Measurements from ENCODE around the gene ARL5A.

The ARL5A gene

GRCh38 chr2:151840216-151841046 lies 12.2 kb upstream of the ARL5A start:
- ATAC-seq, result peak; percentile 65 to 72

GRCh38 chr2:151837926-151838325 lies 9.7 kb upstream of the ARL5A start:
- no peak for ATAC-seq

GRCh38 chr2:151833984-151834383 lies 5.8 kb upstream of the ARL5A start:
- no peak for ATAC-seq

GRCh38 chr2:151830961-151831360 lies 2.7 kb upstream of the ARL5A start:
- ATAC-seq, result no peak

- no peak for ATAC-seq
Measured at GRCh38 chr2:151828890-151829324, 686 bp upstream of the ARL5A start.

DNA sequence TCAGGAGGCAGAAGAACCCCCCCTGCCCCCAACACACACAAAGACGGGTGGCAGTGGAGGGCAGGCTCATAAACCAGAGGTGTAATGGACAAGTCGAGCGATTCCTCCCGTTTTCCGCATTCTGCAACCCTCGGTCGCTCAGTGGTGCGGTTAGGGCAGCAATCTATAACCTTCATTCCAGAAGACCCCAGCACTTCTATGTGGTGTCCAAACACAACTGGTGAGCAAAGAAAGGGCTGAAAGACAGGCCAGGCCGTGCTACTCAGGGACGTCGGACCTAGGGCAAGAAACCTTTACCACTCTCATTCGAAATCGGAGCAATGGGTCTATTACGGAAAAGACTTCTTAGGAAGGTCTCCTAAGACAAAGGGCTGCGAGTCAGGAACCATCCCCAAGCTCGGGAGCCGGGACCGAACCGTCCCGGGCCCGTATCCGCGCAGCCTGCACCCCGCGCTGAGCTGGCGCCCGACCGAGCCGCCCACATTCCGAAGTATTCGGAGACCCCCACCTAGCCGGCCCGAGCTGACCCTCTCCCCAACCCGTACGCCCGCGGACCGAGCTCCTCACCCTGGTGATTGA lies 568 bp downstream of the ARL5A start:
- ATAC-seq, result peak; percentile 21 to 33

- ATAC-seq, result no peak
Measured at GRCh38 chr2:151826737-151827157, 1.5 kb downstream of the ARL5A start.

DNA sequence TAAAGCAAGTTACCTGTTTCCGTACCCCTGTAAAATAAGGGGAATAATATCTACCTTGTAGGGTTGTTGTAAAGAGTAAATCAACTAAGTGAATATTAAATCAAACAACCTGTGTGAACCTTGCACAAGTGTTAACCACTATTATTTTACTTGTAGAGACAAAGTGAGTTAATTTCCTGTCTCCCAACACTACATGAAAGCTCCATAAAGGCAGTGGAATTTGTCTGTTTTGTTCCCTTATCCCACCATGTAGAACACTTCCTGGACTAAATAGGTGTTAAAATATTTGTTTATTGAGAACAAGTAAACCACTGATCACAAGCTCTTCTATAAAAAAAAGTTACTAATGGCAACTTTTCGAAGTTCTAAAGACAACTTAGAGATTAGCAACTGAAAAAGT lies 3.3 kb downstream of the ARL5A start:
- no peak for ATAC-seq

- no peak for ATAC-seq
Measured at GRCh38 chr2:151823651-151824050, 4.6 kb downstream of the ARL5A start.

GRCh38 chr2:151819920-151820319 lies 8.3 kb downstream of the ARL5A start:
- ATAC-seq, result peak; percentile 90 to 93

GRCh38 chr2:151817929-151818328 lies 10.3 kb downstream of the ARL5A start:
- no peak for ATAC-seq

DNA sequence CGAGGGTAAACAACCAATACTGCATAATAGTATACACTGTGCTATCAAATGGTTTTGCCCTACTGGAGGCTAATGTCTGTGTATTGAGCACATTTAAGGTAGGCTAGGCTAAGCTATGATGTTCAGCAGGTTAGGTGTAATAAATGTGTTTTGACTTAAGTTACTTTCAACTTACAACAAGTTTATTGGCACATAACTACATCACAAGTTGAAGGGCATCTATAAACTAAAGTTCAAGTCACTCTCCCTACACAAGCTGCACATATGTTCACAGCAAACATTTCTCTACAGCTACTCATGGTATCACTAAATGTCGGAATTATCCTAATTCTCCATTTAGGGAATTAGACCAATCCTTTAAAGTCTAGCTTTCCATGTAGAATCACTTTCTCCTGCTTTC lies 11.4 kb downstream of the ARL5A start:
- no peak for ATAC-seq

- no peak for ATAC-seq
Measured at GRCh38 chr2:151815821-151816489, 12.3 kb downstream of the ARL5A start.

- ATAC-seq, result no peak
Measured at GRCh38 chr2:151810489-151810888, 17.7 kb downstream of the ARL5A start.

DNA sequence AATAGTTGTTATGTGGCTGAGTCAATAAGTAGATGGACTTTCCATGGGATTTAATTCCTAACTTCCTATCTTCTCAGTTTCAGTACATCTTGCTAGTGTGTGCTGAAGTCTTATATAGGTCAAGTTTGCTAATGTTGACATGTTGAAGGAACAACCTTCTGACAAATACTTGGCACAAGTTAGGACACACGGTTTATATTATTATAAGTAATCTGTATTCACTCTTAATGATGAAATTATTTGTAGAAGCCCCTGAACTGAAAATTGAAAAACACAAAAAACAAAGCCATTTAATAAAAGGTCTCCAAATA lies 19.2 kb downstream of the ARL5A start:
- no peak for ATAC-seq

- ATAC-seq, result peak in 1 of 2 donors; percentile 38
Measured at GRCh38 chr2:151808258-151809072, 19.8 kb downstream of the ARL5A start.

DNA sequence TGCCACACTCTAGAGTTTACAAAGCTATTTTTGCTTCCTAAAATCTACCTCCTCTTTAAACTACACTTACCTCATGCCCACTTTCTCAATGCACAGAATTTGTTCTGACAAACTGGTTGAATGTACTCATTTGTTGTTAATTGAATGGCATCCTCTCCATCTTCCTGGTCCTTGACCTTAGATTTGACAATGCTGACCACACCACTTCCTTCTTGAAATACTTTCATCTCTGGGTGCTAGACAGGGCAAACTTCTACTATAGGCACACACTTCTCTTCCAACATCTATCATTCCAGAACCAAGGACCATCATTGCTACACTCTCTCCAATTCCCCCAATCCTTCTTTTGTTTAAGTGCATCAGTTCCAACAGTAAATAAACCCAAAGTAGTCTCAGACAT lies 22.3 kb downstream of the ARL5A start:
- no peak for ATAC-seq

DNA sequence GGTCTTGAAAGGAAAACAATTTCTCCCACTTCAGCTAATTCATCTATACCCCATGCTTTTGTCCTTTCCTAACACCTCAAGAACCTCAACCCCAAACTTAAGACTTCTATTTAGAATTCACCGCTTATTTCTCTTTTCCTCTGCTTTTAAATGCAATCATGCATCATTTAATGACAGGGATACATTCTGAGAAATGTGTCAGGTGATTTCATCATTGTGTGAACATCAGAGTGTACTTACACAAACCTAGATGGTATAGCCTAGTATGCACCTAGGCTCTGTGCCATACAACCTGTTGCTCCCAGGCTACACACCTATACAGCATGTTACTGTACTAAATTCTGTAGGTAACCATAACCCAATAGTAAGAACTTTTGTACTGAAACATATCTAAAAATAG lies 22.9 kb downstream of the ARL5A start:
- ATAC-seq, result no peak

- no peak for ATAC-seq
Measured at GRCh38 chr2:151803811-151804210, 24.4 kb downstream of the ARL5A start.

GRCh38 chr2:151802315-151802714 lies 25.9 kb downstream of the ARL5A start:
- no peak for ATAC-seq

- no peak for ATAC-seq
Measured at GRCh38 chr2:151799886-151800292, 28.3 kb downstream of the ARL5A start.

GRCh38 chr2:151796774-151797173 lies 31.4 kb downstream of the ARL5A start:
- no peak for ATAC-seq

GRCh38 chr2:151795646-151796240 lies 32.5 kb downstream of the ARL5A start:
- no peak for ATAC-seq

All from activated CD4-positive, CD25-positive, alpha-beta regulatory T cell treated with anti-CD3 and anti-CD28 coated beads, Interleukin-2, amount 50 U/mL, for 24 hours (primary cell).